ENCODE data around the gene KDM2B.
A peak's percentile ranks its signal among the peaks of the same experiment; 100 is the strongest.

KDM2B gene

GRCh38 chr12:121560392-121561008 is 20.3 kb downstream of the KDM2B start:
- DNase-seq, result no peak

- no peak for DNase-seq
Measured at GRCh38 chr12:121558956-121559355, 21.9 kb downstream of the KDM2B start.

GRCh38 chr12:121550974-121551634 is 29.7 kb downstream of the KDM2B start:
- DNase-seq, result no peak

GRCh38 chr12:121549075-121549474 is 31.7 kb downstream of the KDM2B start:
- no peak for DNase-seq

GRCh38 chr12:121545480-121545879 is 35.3 kb downstream of the KDM2B start:
- DNase-seq, result no peak

GRCh38 chr12:121543786-121544185 is 37.0 kb downstream of the KDM2B start:
- no peak for DNase-seq

GRCh38 chr12:121539908-121540307 is 40.9 kb downstream of the KDM2B start:
- no peak for DNase-seq

GRCh38 chr12:121538699-121539061 is 42.1 kb downstream of the KDM2B start:
- no peak for DNase-seq

GRCh38 chr12:121537814-121538698 is 42.8 kb downstream of the KDM2B start:
- DNase-seq, result peak; percentile 60

GRCh38 chr12:121536899-121537813 is 43.7 kb downstream of the KDM2B start:
- DNase-seq, result peak; percentile 80

GRCh38 chr12:121536054-121536898 is 44.5 kb downstream of the KDM2B start:
- DNase-seq, result peak; percentile 70

GRCh38 chr12:121535150-121536053 is 45.4 kb downstream of the KDM2B start:
- DNase-seq, result no peak

- DNase-seq, result peak; percentile 58
Measured at GRCh38 chr12:121534495-121535148, 46.2 kb downstream of the KDM2B start.

- DNase-seq, result no peak
Measured at GRCh38 chr12:121533394-121534090, 47.3 kb downstream of the KDM2B start.

- DNase-seq, result no peak
Measured at GRCh38 chr12:121532503-121533393, 48.1 kb downstream of the KDM2B start.

- no peak for DNase-seq
Measured at GRCh38 chr12:121531356-121531750, 49.5 kb downstream of the KDM2B start.

GRCh38 chr12:121530600-121531355 is 50.0 kb downstream of the KDM2B start:
- DNase-seq, result peak; percentile 54

- DNase-seq, result no peak
Measured at GRCh38 chr12:121529184-121529583, 51.6 kb downstream of the KDM2B start.
